ENCODE results near the gene SELL.

Gene SELL

GRCh38 chr1:169698976-169699375 lies 12.4 kb downstream of the SELL start:
- Histone ChIP-seq H3F3A (ENCODE audit: insufficient read depth, low read length) (peaks cover under 1% of the 10 kb centered on the region; the same call in 1 of the 2 replicates), H3K4me1 (ENCODE audit: insufficient read depth, low read length, severe bottlenecking) (peaks cover 80% of the 10 kb centered on the region), H3K27ac (ENCODE audit: low read depth, low read length, poor library complexity, severe bottlenecking) (no peak overlapping the region), H3K9ac (ENCODE audit: low read length) (no peak overlapping the region), H2AFZ (ENCODE audit: low read length) (no peak overlapping the region), H3K9me2 (ENCODE audit: low read depth, low read length) (no peaks in the 10 kb centered on the region), H3K9me3 (ENCODE audit: low read length) (no peaks in the 10 kb centered on the region), H3K4me3 (ENCODE audit: low read depth, low read length, poor library complexity, severe bottlenecking) (no peak overlapping the region), H4K20me1 (ENCODE audit: insufficient read depth, low read length) (no peaks in the 10 kb centered on the region), H3K79me2 (ENCODE audit: insufficient read depth, low read length) (no peaks in the 10 kb centered on the region), H3K27me3 (ENCODE audit: insufficient read depth, low read length) (no peaks in the 10 kb centered on the region), H3K4me2 (ENCODE audit: low read length) (no peak overlapping the region), H3K36me3 (ENCODE audit: insufficient read depth, low read length) (no peaks in the 10 kb centered on the region)
- TF ChIP-seq EZH2 (IDR thresholded peaks at IDR 0.05; ENCODE audit: borderline replicate concordance, low read length) (no peak), CTCF (IDR thresholded peaks at IDR 0.05; ENCODE audit: low read length) (no peak)

GRCh38 chr1:169697755-169698154 lies 13.7 kb downstream of the SELL start:
- Histone ChIP-seq H3K9me3 (ENCODE audit: low read length) (no peaks in the 10 kb centered on the region), H4K20me1 (ENCODE audit: insufficient read depth, low read length) (no peaks in the 10 kb centered on the region), H2AFZ (ENCODE audit: low read length) (0 out of 2 replicates have a peak overlapping the region, but pooled peaks have one; percentile 58), H3K27me3 (ENCODE audit: insufficient read depth, low read length) (no peaks in the 10 kb centered on the region), H3K4me1 (ENCODE audit: insufficient read depth, low read length, severe bottlenecking) (peaks cover 84% of the 10 kb centered on the region), H3K4me3 (ENCODE audit: low read depth, low read length, poor library complexity, severe bottlenecking) (no peak overlapping the region), H3K9ac (ENCODE audit: low read length) (no peak overlapping the region), H3K36me3 (ENCODE audit: insufficient read depth, low read length) (no peaks in the 10 kb centered on the region), H3F3A (ENCODE audit: insufficient read depth, low read length) (peaks cover 2% of the 10 kb centered on the region; the same call in 1 of the 2 replicates), H3K79me2 (ENCODE audit: insufficient read depth, low read length) (no peaks in the 10 kb centered on the region), H3K9me2 (ENCODE audit: low read depth, low read length) (no peaks in the 10 kb centered on the region), H3K27ac (ENCODE audit: low read depth, low read length, poor library complexity, severe bottlenecking) (peak overlapping the region; percentile 83), H3K4me2 (ENCODE audit: low read length) (no peak overlapping the region; the same call in 1 of the 2 replicates)
- TF ChIP-seq CTCF (IDR thresholded peaks at IDR 0.05; ENCODE audit: low read length) (no peak), EZH2 (IDR thresholded peaks at IDR 0.05; ENCODE audit: borderline replicate concordance, low read length) (no peak)

- no peaks in the 10 kb centered on the region for H3K79me2 ChIP-seq (ENCODE audit: insufficient read depth, low read length)
- no peak overlapping the region for H3K4me3 ChIP-seq (ENCODE audit: low read depth, low read length, poor library complexity, severe bottlenecking)
- no peaks in the 10 kb centered on the region for H3K9me3 ChIP-seq (ENCODE audit: low read length)
- peak overlapping the region; percentile 83 for H3K27ac ChIP-seq (ENCODE audit: low read depth, low read length, poor library complexity, severe bottlenecking)
- H2AFZ ChIP-seq (ENCODE audit: low read length) = peak overlapping the region; percentile 15; the same call in 1 of the 2 replicates
- peaks cover 2% of the 10 kb centered on the region; the same call in 1 of the 2 replicates for H3F3A ChIP-seq (ENCODE audit: insufficient read depth, low read length)
- H4K20me1 ChIP-seq (ENCODE audit: insufficient read depth, low read length) = no peaks in the 10 kb centered on the region
- no peaks in the 10 kb centered on the region for H3K36me3 ChIP-seq (ENCODE audit: insufficient read depth, low read length)
- H3K4me1 ChIP-seq (ENCODE audit: insufficient read depth, low read length, severe bottlenecking) = peaks cover 85% of the 10 kb centered on the region
- no peaks in the 10 kb centered on the region for H3K27me3 ChIP-seq (ENCODE audit: insufficient read depth, low read length)
- H3K4me2 ChIP-seq (ENCODE audit: low read length) = peak overlapping the region; percentile 49
- no peak overlapping the region; the same call in 1 of the 2 replicates for H3K9ac ChIP-seq (ENCODE audit: low read length)
- no peaks in the 10 kb centered on the region for H3K9me2 ChIP-seq (ENCODE audit: low read depth, low read length)
- no peak for TF ChIP-seq CTCF (IDR thresholded peaks at IDR 0.05; ENCODE audit: low read length)
Observed at GRCh38 chr1:169696273-169697100, 14.9 kb downstream of the SELL start.
